H1 (cell line): ENCODE data around the gene SHISAL1. TPM values are rescaled to one million over a fixed set of nuclear protein-coding genes. Genes with fewer than 3 reads are reported as not detected.

Experiments
- CTCF ChIA-PET: fragments of 300-600 bp; sonication (Branson Sonifier 250); formaldehyde crosslinking; loops from one replicate; lab custom pipeline; 2021; ENCODE audit not compliant: partially characterized antibody; lab: Charles Lee
- POLR2A ChIA-PET: fragments of 300-600 bp; sonication (Branson Sonifier 250); formaldehyde crosslinking; loops from one replicate; lab custom pipeline; 2021; ENCODE audit warnings: inconsistent platforms; ENCODE audit not compliant: partially characterized antibody; lab: Charles Lee
- DNase-seq, 2 experiments: peaks; one replicate each; pipeline versions ENCODE4 v3.0.0 to v3.0.0-alpha.2; 2010 to 2022; ENCODE audit warnings: low spot score in 2 of 2, low read depth in 1 of 2, mixed read lengths in 1 of 2
- FAIRE-seq: peaks from 2 replicates; lab custom pipeline; 2011; peaks lifted over from hg19 to GRCh38; lab: Jason Lieb, UNC
- H2AFZ ChIP-seq: 2 replicates; pipeline ENCODE4 v1.8.1; 2012; ENCODE audit warnings: low read length, inconsistent platforms
- H2AK5ac ChIP-seq: 2 replicates; pipeline ENCODE4 v1.6.1; 2013; ENCODE audit warnings: low read depth, low read length
- H2BK120ac ChIP-seq: replicated peaks from 2 replicates; pipeline ENCODE3; 2013; ENCODE audit warnings: low read depth, low read length, inconsistent platforms
- H2BK12ac ChIP-seq: 2 replicates; pipeline ENCODE4 v1.6.1; 2013; ENCODE audit warnings: low read depth, low read length
- H2BK15ac ChIP-seq: 2 replicates; pipeline ENCODE4 v1.6.1; 2013; ENCODE audit warnings: low read length
- H2BK20ac ChIP-seq: 2 replicates; pipeline ENCODE4 v1.6.1; 2013; ENCODE audit warnings: low read length
- H2BK5ac ChIP-seq: 2 replicates; pipeline ENCODE4 v1.6.1; 2013; ENCODE audit warnings: low read depth, low read length
- H3K14ac ChIP-seq: 2 replicates; pipeline ENCODE4 v1.6.1; 2013; ENCODE audit warnings: inconsistent platforms; ENCODE audit not compliant: insufficient read length
- H3K18ac ChIP-seq: 2 replicates; pipeline ENCODE4 v1.6.1; 2013; ENCODE audit warnings: low read length; ENCODE audit errors: extremely low read depth
- H3K23ac ChIP-seq: 2 replicates; pipeline ENCODE4 v1.6.1; 2013; ENCODE audit warnings: inconsistent platforms; ENCODE audit not compliant: insufficient read length
- H3K23me2 ChIP-seq: 2 replicates; pipeline ENCODE4 v1.6.1; 2013; ENCODE audit warnings: low read depth, low read length
- H3K27ac ChIP-seq: 2 replicates; pipeline ENCODE4 v1.6.1; 2011; ENCODE audit warnings: low read depth, low read length, inconsistent platforms
- H3K27me3 ChIP-seq, 4 experiments: replicated peaks in 1 of 4; 1 replicate in 1 of 4; 2 replicates in 3 of 4; pipeline versions ENCODE4 v1.6.1 to v1.8.1; 2011 to 2013; ENCODE audit warnings: low read length in 3 of 4, mild to moderate bottlenecking in 3 of 4, inconsistent platforms in 2 of 4, mixed read lengths in 2 of 4, moderate library complexity in 1 of 4; ENCODE audit not compliant: control insufficient read depth in 3 of 4, insufficient read depth in 3 of 4; ENCODE audit errors: extremely low read depth in 1 of 4
- H3K36me3 ChIP-seq, 4 experiments: 2 replicates each; pipeline versions ENCODE4 v1.6.1 to v1.8.1; 2011 to 2013; ENCODE audit warnings: mild to moderate bottlenecking in 4 of 4, low read length in 3 of 4, moderate library complexity in 2 of 4, control low read depth in 1 of 4, inconsistent platforms in 1 of 4; ENCODE audit not compliant: insufficient read depth in 4 of 4, control insufficient read depth in 2 of 4
- H3K4ac ChIP-seq: replicated peaks from 2 replicates; pipeline ENCODE3; 2013; ENCODE audit warnings: low read length, low read depth, mixed read lengths, inconsistent platforms; ENCODE audit not compliant: insufficient read length
- H3K4me1 ChIP-seq, 4 experiments: replicated peaks in 1 of 4; 1 replicate in 1 of 4; 2 replicates in 3 of 4; pipeline versions ENCODE4 v1.6.1 to v1.8.1; 2011 to 2013; ENCODE audit warnings: low read length in 3 of 4, inconsistent platforms in 2 of 4, mixed read lengths in 1 of 4; ENCODE audit not compliant: insufficient read depth in 4 of 4, control insufficient read depth in 3 of 4
- H3K4me2 ChIP-seq, 2 experiments: 2 replicates each; pipeline versions ENCODE4 v1.6.1 to v1.8.1; 2011 to 2013; ENCODE audit warnings: low read depth in 2 of 2, low read length in 2 of 2, control low read depth in 1 of 2, inconsistent platforms in 1 of 2, mild to moderate bottlenecking in 1 of 2; ENCODE audit not compliant: insufficient read depth in 1 of 2
- H3K4me3 ChIP-seq, 4 experiments: fragments of 200-600, 300-600 bp in 1 of 4; sonication (generic), shearing (Covaris generic), sonication (Bioruptor Twin) in 1 of 4; 2 replicates each; pipeline versions ENCODE4 v1.5.1 to v1.8.1; 2011 to 2016; ENCODE audit warnings: low read length in 4 of 4, low read depth in 3 of 4, control low read depth in 2 of 4, inconsistent platforms in 2 of 4, mild to moderate bottlenecking in 2 of 4, mixed read lengths in 1 of 4, moderate library complexity in 1 of 4; ENCODE audit not compliant: insufficient read depth in 2 of 4; ENCODE audit errors: extremely low read depth in 1 of 4
- H3K56ac ChIP-seq: replicated peaks from 2 replicates; pipeline ENCODE3; 2013; ENCODE audit warnings: low read depth, mild to moderate bottlenecking, mixed read lengths, low read length, inconsistent platforms; ENCODE audit not compliant: insufficient read length
- H3K79me1 ChIP-seq: 2 replicates; pipeline ENCODE4 v1.6.1; 2013; ENCODE audit warnings: low read depth, low read length, control low read depth
- H3K79me2 ChIP-seq, 2 experiments: 2 replicates each; pipeline versions ENCODE4 v1.6.1 to v1.8.1; 2012 to 2013; ENCODE audit warnings: low read length in 2 of 2, mild to moderate bottlenecking in 2 of 2, inconsistent platforms in 1 of 2; ENCODE audit not compliant: insufficient read depth in 2 of 2, control insufficient read depth in 1 of 2
- H3K9ac ChIP-seq, 4 experiments: replicated peaks in 1 of 4; 1 replicate in 1 of 4; 2 replicates in 3 of 4; pipeline versions ENCODE4 v1.6.1 to v1.8.1; 2011 to 2013; ENCODE audit warnings: low read depth in 3 of 4, low read length in 3 of 4, control low read depth in 2 of 4, mild to moderate bottlenecking in 2 of 4, moderate library complexity in 2 of 4, inconsistent platforms in 1 of 4; ENCODE audit errors: extremely low read depth in 1 of 4
- H3K9me3 ChIP-seq, 2 experiments: 2 replicates each; pipeline versions ENCODE4 v1.6.1 to v1.8.1; 2012 to 2013; ENCODE audit warnings: mild to moderate bottlenecking in 2 of 2, moderate library complexity in 2 of 2, control low read depth in 1 of 2, inconsistent platforms in 1 of 2, low read depth in 1 of 2, low read length in 1 of 2, mixed read lengths in 1 of 2; ENCODE audit not compliant: insufficient read depth in 2 of 2
- H4K20me1 ChIP-seq, 2 experiments: replicated peaks in 1 of 2; 2 replicates each; pipeline versions ENCODE3 to v1.8.1; 2011 to 2013; ENCODE audit warnings: inconsistent platforms in 2 of 2, low read length in 2 of 2, mild to moderate bottlenecking in 1 of 2; ENCODE audit not compliant: insufficient read depth in 2 of 2, control insufficient read depth in 1 of 2
- H4K5ac ChIP-seq: 2 replicates; pipeline ENCODE4 v1.6.1; 2013; ENCODE audit warnings: low read length, low read depth, mixed read lengths, inconsistent platforms; ENCODE audit not compliant: insufficient read length
- H4K8ac ChIP-seq: 2 replicates; pipeline ENCODE4 v1.8.0; 2013; ENCODE audit warnings: mild to moderate bottlenecking, moderate library complexity, low read length, inconsistent platforms; ENCODE audit not compliant: insufficient read depth; ENCODE audit errors: extremely low read depth
- H4K91ac ChIP-seq: replicated peaks from 2 replicates; pipeline ENCODE3; 2013; ENCODE audit warnings: low read length, mixed read lengths, inconsistent platforms; ENCODE audit not compliant: insufficient read length
- ATF2 ChIP-seq: IDR thresholded peaks from 2 replicates; pipeline ENCODE4 v1.6.1; 2012; ENCODE audit warnings: low read length, inconsistent platforms
- CHD1 ChIP-seq: IDR thresholded peaks from 2 replicates; pipeline ENCODE4 v1.6.1; 2012; ENCODE audit warnings: low read depth, low read length, improper control_type of control experiment
- GABPA ChIP-seq: IDR thresholded peaks from 2 replicates; pipeline ENCODE4 v1.6.1; 2011; ENCODE audit warnings: mild to moderate bottlenecking, low read length, moderate library complexity, borderline replicate concordance; ENCODE audit not compliant: insufficient read depth
- NANOG ChIP-seq: IDR thresholded peaks from 2 replicates; pipeline ENCODE4 v1.6.1; 2011; ENCODE audit warnings: low read length, low read depth, mild to moderate bottlenecking, inconsistent platforms; ENCODE audit not compliant: insufficient read depth, poor library complexity, severe bottlenecking
- SIX5 ChIP-seq: IDR thresholded peaks from 2 replicates; pipeline ENCODE4 v1.6.1; 2011; ENCODE audit warnings: mild to moderate bottlenecking, low read depth, low read length
- SP1 ChIP-seq: IDR thresholded peaks from 2 replicates; pipeline ENCODE4 v1.6.1; 2011; ENCODE audit warnings: low read depth, low read length
- TBP ChIP-seq: IDR thresholded peaks from 2 replicates; pipeline ENCODE4 v1.6.1; 2011; ENCODE audit warnings: low read depth, low read length, improper control_type of control experiment
- WGBS, 2 experiments: shearing (Covaris generic) in 1 of 2; methylation state at CpG; one replicate each; pipeline versions ENCODE4 v1.1.6 to v1.1.7; 2013 to 2015; ENCODE audit warnings: low lambda C conversion rate in 2 of 2, mixed read lengths in 2 of 2, inconsistent platforms in 1 of 2, low coverage in 1 of 2, missing lambda C conversion rate in 1 of 2; ENCODE audit not compliant: insufficient replicate concordance in 2 of 2, insufficient coverage in 1 of 2, insufficient read length in 1 of 2; ENCODE audit errors: extremely low coverage in 1 of 2, missing lambda C conversion rate in 1 of 2; 5-methylcytosine and 5-hydroxymethylcytosine counted together
- polyA plus RNA-seq, 7 experiments: library from polyadenylated mRNA; depleted of rRNA in 3 of 7; stranded (reverse) in 5 of 7; unstranded in 2 of 7; fragments of >200 nt in 5 of 7; fragments of 200-250 nt in 2 of 7; gene quantifications; 1 replicate in 5 of 7; 2 replicates in 1 of 7; 4 replicates in 1 of 7; pipeline versions ENCODE4 v1.2.1 to v1.2.3, GENCODE V29; 2011 to 2013; ENCODE audit warnings: missing spikeins in 2 of 7, mixed read lengths in 2 of 7
- total RNA-seq: library from RNA; stranded (reverse); fragmentation: NEBNext Ultra II Directional; extraction: Animal tissue kit (Norgen Biotek cat#: 25700); gene quantifications from 2 replicates; pipeline ENCODE4 v1.2.1, GENCODE V29; 2021

The SHISAL1 gene
- total and polyA plus RNA-seq, 2 of the 8 experiments (the other 6 are each of a cell fraction or from before 2014, with no cell fraction given), result 3.7 to 5.8 TPM

- Histone ChIP-seq H2AFZ (no peak overlapping the region; the same call in 1 of the 2 replicates), H3K79me1 (no peaks in the 10 kb centered on the region), H4K5ac (no peak overlapping the region), H3K9me3 (no peaks in the 10 kb centered on the region), H3K4me3 (no peak overlapping the region), H4K91ac (no peak overlapping the region), H4K20me1 (no peaks in the 10 kb centered on the region), H2AK5ac (no peak overlapping the region), H3K56ac (no peak overlapping the region), H4K8ac (no peak overlapping the region), H3K27me3 (no peaks in the 10 kb centered on the region), H2BK12ac (no peak overlapping the region), H3K9ac (no peak overlapping the region), H3K4me2 (no peak overlapping the region), H3K23ac (no peak overlapping the region), H3K4ac (no peak overlapping the region), H2BK20ac (no peak overlapping the region), H2BK5ac (no peak overlapping the region), H3K27ac (no peak overlapping the region), H3K36me3 (no peaks in the 10 kb centered on the region), H2BK120ac (no peak overlapping the region), H3K14ac (no peak overlapping the region), H2BK15ac (no peak overlapping the region), H3K79me2 (no peaks in the 10 kb centered on the region), H3K18ac (no peak overlapping the region), H3K23me2 (peaks cover 5% of the 10 kb centered on the region; the same call in 1 of the 2 replicates), H3K4me1 (peaks cover 0 to 5% (median 0%) of the 10 kb centered on the region in 4 experiments; a peak in 3 of 7 replicates)
- WGBS, 2 experiments, result 95% methylated on average over 6 of the region's 6 CpGs; no CpG with 5 or more reads in 1 of the 2 experiments
- ChIA-PET POLR2A (no interaction called here), CTCF (interaction anchor here (1.1 to 1.3 kb wide), 3 partner anchors 21 to 157 kb away, joined by 3 to 4 read pairs (median 3); no protein-coding TSS in a partner anchor)
- FAIRE-seq, result no peak
- DNase-seq, result no peak
- no peak for TF ChIP-seq SP1
- TF ChIP-seq GABPA, result no peak
- TF ChIP-seq SIX5, result no peak
- TF ChIP-seq CHD1, result no peak
- TF ChIP-seq NANOG, result no peak
- no peak for TF ChIP-seq ATF2
- no peak for TF ChIP-seq TBP
These were observed 112.3 kb downstream of the SHISAL1 start for GRCh38 chr22:44200451-44200850.
